HEK293 (cell line): ENCODE results near the gene PCNX3.

Experiments used
- BCL6B ChIP-seq: fragments of 450-650 bp; formaldehyde crosslinking; IDR thresholded peaks from 2 replicates; pipeline ENCODE4 v1.5.1; 2017; ENCODE audit warnings: missing biosample characterization, missing genetic modification characterization
- CTCF ChIP-seq: fragments of 450-650 bp; formaldehyde crosslinking; IDR thresholded peaks from 2 replicates; pipeline ENCODE4 v1.5.1; 2016; ENCODE audit warnings: missing biosample characterization, missing genetic modification characterization
- ELK4 ChIP-seq: IDR thresholded peaks from 2 replicates; pipeline ENCODE4 v1.6.1; 2011; ENCODE audit warnings: mild to moderate bottlenecking, low read depth, low read length, borderline replicate concordance
- KLF16 ChIP-seq: fragments of 450-650 bp; formaldehyde crosslinking; IDR thresholded peaks from 2 replicates; pipeline ENCODE4 v1.5.1; 2017; ENCODE audit warnings: missing biosample characterization, missing genetic modification characterization
- PRDM1 ChIP-seq: fragments of 450-650 bp; formaldehyde crosslinking; IDR thresholded peaks from 2 replicates; pipeline ENCODE4; 2016; ENCODE audit warnings: missing biosample characterization, missing genetic modification characterization
- YY1 ChIP-seq: fragments of 450-650 bp; formaldehyde crosslinking; IDR thresholded peaks from 2 replicates; pipeline ENCODE4 v1.5.1; 2018; ENCODE audit warnings: missing biosample characterization, missing genetic modification characterization
- ZBTB21 ChIP-seq: fragments of 450-650 bp; formaldehyde crosslinking; IDR thresholded peaks from 2 replicates; pipeline ENCODE4 v1.5.1; 2017; ENCODE audit warnings: missing biosample characterization, missing genetic modification characterization
- ZNF146 ChIP-seq: fragments of 450-650 bp; formaldehyde crosslinking; IDR thresholded peaks from 2 replicates; pipeline ENCODE4 v1.5.1; 2016; ENCODE audit warnings: missing biosample characterization, missing genetic modification characterization
- ZNF404 ChIP-seq: fragments of 450-650 bp; formaldehyde crosslinking; IDR thresholded peaks from 2 replicates; pipeline ENCODE4 v1.5.1; 2017; ENCODE audit warnings: missing biosample characterization, missing genetic modification characterization
- ZNF473 ChIP-seq: fragments of 450-650 bp; formaldehyde crosslinking; IDR thresholded peaks from 2 replicates; pipeline ENCODE4 v1.5.1; 2017; ENCODE audit warnings: missing biosample characterization, missing genetic modification characterization
- ZNF626 ChIP-seq: fragments of 450-650 bp; sonication (Bioruptor Pico); formaldehyde crosslinking; IDR thresholded peaks from 2 replicates; pipeline ENCODE4 v1.5.1; 2018; ENCODE audit warnings: missing biosample characterization, missing genetic modification characterization, inconsistent platforms
- ZNF654 ChIP-seq: fragments of 450-650 bp; formaldehyde crosslinking; IDR thresholded peaks from 2 replicates; pipeline ENCODE4 v1.5.1; 2016; ENCODE audit warnings: low read depth, missing biosample characterization, missing genetic modification characterization

GRCh38 chr11:65623177-65623576 is 7.6 kb downstream of the PCNX3 start:
- TF ChIP-seq ZNF654 (no peak), CTCF (tag by site-specific recombination) (no peak), ZBTB21 (tag by site-specific recombination) (no peak), ZNF146 (tag by site-specific recombination) (no peak), BCL6B (tag by site-specific recombination) (no peak), YY1 (tag by site-specific recombination) (no peak), ZNF404 (tag by site-specific recombination) (no peak), ELK4 (no peak), ZNF473 (tag by site-specific recombination) (no peak), ZNF626 (tag by site-specific recombination) (no peak), PRDM1 (tag by site-specific recombination) (no peak), KLF16 (tag by site-specific recombination) (no peak)
